Measurements from ENCODE around the gene WASHC2C. TPM values are rescaled to one million over a fixed set of nuclear protein-coding genes. Genes with fewer than 3 reads are reported as not detected.

Gene WASHC2C
- total RNA-seq, 1 experiment from 2014 or later, result 16.2 TPM

Other genes with a start within 250 kb of the WASHC2C start
- 3.8 and 6.4 TPM in 2 replicates for gene ZFAND4, start 54.5 kb upstream of the WASHC2C start, total RNA-seq (2014; rRNA removed; shearing (Covaris generic))
- 3.0 and 7.8 TPM in 2 replicates for gene AGAP4, start 120.2 kb downstream of the WASHC2C start, total RNA-seq (2014; rRNA removed; shearing (Covaris generic))
- 86.4 and 93.2 TPM in 2 replicates for gene TIMM23, start 245.2 kb downstream of the WASHC2C start, total RNA-seq (2014; rRNA removed; shearing (Covaris generic))